ENCODE data around the gene CORO2B. TPM values are rescaled to one million over a fixed set of nuclear protein-coding genes. Genes with fewer than 3 reads are reported as not detected.
A peak's percentile ranks its signal among the peaks of the same experiment; 100 is the strongest.

CORO2B gene
- total RNA-seq, 1 experiment from 2014 or later = 3.8 TPM

GRCh38 chr15:68630836-68631235, 52.0 kb downstream of the CORO2B start:
- Histone ChIP-seq H3K27me3 (replicated peaks; ENCODE audit: insufficient read depth, low read depth, low read length, poor library complexity) (no peaks in the 10 kb centered on the region), H3K36me3 (ENCODE audit: insufficient read depth, low read length, poor library complexity, severe bottlenecking) (no peaks in the 10 kb centered on the region), H3K9me3 (ENCODE audit: low read depth, low read length, poor library complexity, severe bottlenecking) (no peaks in the 10 kb centered on the region), H3K4me3 (ENCODE audit: low read depth, low read length, poor library complexity, severe bottlenecking) (no peak overlapping the region), H3K4me1 (ENCODE audit: insufficient read depth, low read length, poor library complexity, severe bottlenecking) (peaks cover 10% of the 10 kb centered on the region), H3K27ac (ENCODE audit: low read depth, low read length, poor library complexity, severe bottlenecking) (no peak overlapping the region)
- intact Hi-C loops (cut with micrococcal nuclease; ENCODE audit: unreplicated experiment) = no loop called here
- no peak for DNase-seq (ENCODE audit: low spot score)
- ChIA-PET CTCF (interaction anchor here (0.8 kb wide), 1 partner anchor 43 kb away, joined by 3 read pairs; no protein-coding TSS in a partner anchor), POLR2A (ENCODE audit: low non-redundant PET) (no interaction called here)
- BruUV-seq (replicated peaks) = no TSS peak
- TF ChIP-seq EZH2 (IDR thresholded peaks at IDR 0.05; ENCODE audit: borderline replicate concordance, low read depth, low read length, poor library complexity, severe bottlenecking) (no peak), CTCF (conservative IDR thresholded peaks at IDR 0.05; ENCODE audit: low read depth, low read length) (peak; percentile 43; the same call in 1 of the 2 replicates)

- Histone ChIP-seq H3K4me1 (ENCODE audit: insufficient read depth, low read length, poor library complexity, severe bottlenecking) (peaks cover 4% of the 10 kb centered on the region), H3K9me3 (ENCODE audit: low read depth, low read length, poor library complexity, severe bottlenecking) (no peaks in the 10 kb centered on the region), H3K4me3 (ENCODE audit: low read depth, low read length, poor library complexity, severe bottlenecking) (no peak overlapping the region), H3K36me3 (ENCODE audit: insufficient read depth, low read length, poor library complexity, severe bottlenecking) (no peaks in the 10 kb centered on the region), H3K27me3 (replicated peaks; ENCODE audit: insufficient read depth, low read depth, low read length, poor library complexity) (no peaks in the 10 kb centered on the region), H3K27ac (ENCODE audit: low read depth, low read length, poor library complexity, severe bottlenecking) (no peak overlapping the region)
- ChIA-PET CTCF (interaction anchor here (0.7 to 0.8 kb wide), 2 partner anchors 42 to 61 kb away, joined by 3 read pairs; no protein-coding TSS in a partner anchor), POLR2A (ENCODE audit: low non-redundant PET) (no interaction called here)
- intact Hi-C loops (cut with micrococcal nuclease; ENCODE audit: unreplicated experiment) = no loop called here
- DNase-seq (ENCODE audit: low spot score) = no peak
- TF ChIP-seq CTCF (conservative IDR thresholded peaks at IDR 0.05; ENCODE audit: low read depth, low read length) (0 out of 2 replicates have a peak, but pooled peaks have one; percentile 14), EZH2 (IDR thresholded peaks at IDR 0.05; ENCODE audit: borderline replicate concordance, low read depth, low read length, poor library complexity, severe bottlenecking) (no peak)
- BruUV-seq (replicated peaks) = no TSS peak
Observed at GRCh38 chr15:68631601-68632051, 52.8 kb downstream of the CORO2B start.

GRCh38 chr15:68632101-68632500, 53.3 kb downstream of the CORO2B start:
- TF ChIP-seq CTCF (conservative IDR thresholded peaks at IDR 0.05; ENCODE audit: low read depth, low read length) (no peak), EZH2 (IDR thresholded peaks at IDR 0.05; ENCODE audit: borderline replicate concordance, low read depth, low read length, poor library complexity, severe bottlenecking) (no peak)
- Histone ChIP-seq H3K27me3 (replicated peaks; ENCODE audit: insufficient read depth, low read depth, low read length, poor library complexity) (no peaks in the 10 kb centered on the region), H3K9me3 (ENCODE audit: low read depth, low read length, poor library complexity, severe bottlenecking) (no peaks in the 10 kb centered on the region), H3K4me1 (ENCODE audit: insufficient read depth, low read length, poor library complexity, severe bottlenecking) (peaks cover 4% of the 10 kb centered on the region), H3K4me3 (ENCODE audit: low read depth, low read length, poor library complexity, severe bottlenecking) (no peak overlapping the region), H3K36me3 (ENCODE audit: insufficient read depth, low read length, poor library complexity, severe bottlenecking) (no peaks in the 10 kb centered on the region), H3K27ac (ENCODE audit: low read depth, low read length, poor library complexity, severe bottlenecking) (no peak overlapping the region)
- ChIA-PET POLR2A (ENCODE audit: low non-redundant PET) (no interaction called here), CTCF (interaction anchor here (0.7 kb wide), 1 partner anchor 62 kb away, joined by 3 read pairs; no protein-coding TSS in a partner anchor)
- no peak for DNase-seq (ENCODE audit: low spot score)
- intact Hi-C loops (cut with micrococcal nuclease; ENCODE audit: unreplicated experiment) = no loop called here
- no TSS peak for BruUV-seq (replicated peaks)

Measured in A673 (cell line).